ENCODE measurements around the gene TLCD5. TPM values are rescaled to one million over a fixed set of nuclear protein-coding genes. Genes with fewer than 3 reads are reported as not detected.

Gene TLCD5
- total RNA-seq, 3 donors from 2014 or later = 0.46 to 3.8 (median 0.51) TPM

GRCh38 chr11:120337355-120338106 is 12.4 kb downstream of the TLCD5 start:
- Histone ChIP-seq H3K4me3 (peak overlapping the region; percentile 62), H3K4me1 (ENCODE audit: low read depth) (peaks cover 36% of the 10 kb centered on the region), H3K9me3 (no peaks in the 10 kb centered on the region), H3K36me3 (ENCODE audit: low read depth) (no peaks in the 10 kb centered on the region)
- intact Hi-C loops (cut with DNase I, micrococcal nuclease) = loop anchor here in 1 of 2 donors (10.0 kb wide), 1 partner anchor 107 kb away; no protein-coding TSS in a partner anchor
- TF ChIP-seq CTCF (IDR thresholded peaks at IDR 0.05) = no peak
- ATAC-seq (no peak), DNase-seq (no peak)

- Histone ChIP-seq H3K4me1 (ENCODE audit: low read depth) (peaks cover 39% of the 10 kb centered on the region), H3K9me3 (no peaks in the 10 kb centered on the region), H3K4me3 (no peak overlapping the region), H3K36me3 (ENCODE audit: low read depth) (no peaks in the 10 kb centered on the region)
- intact Hi-C loops (cut with DNase I, micrococcal nuclease) = loop anchor here in 1 of 2 donors (10.0 kb wide), 1 partner anchor 106 kb away; no protein-coding TSS in a partner anchor
- no peak for ATAC-seq
- TF ChIP-seq CTCF (IDR thresholded peaks at IDR 0.05) = no peak
- DNase-seq = no peak
Measured at GRCh38 chr11:120338107-120338933, 13.2 kb downstream of the TLCD5 start.

GRCh38 chr11:120339394-120339890 is 14.3 kb downstream of the TLCD5 start:
- no peak for TF ChIP-seq CTCF (IDR thresholded peaks at IDR 0.05)
- intact Hi-C loops (cut with DNase I, micrococcal nuclease) = loop anchor here in 1 of 2 donors (10.0 kb wide), 1 partner anchor 105 kb away; no protein-coding TSS in a partner anchor

GRCh38 chr11:120340529-120340928 is 15.4 kb downstream of the TLCD5 start:
- no peaks in the 10 kb centered on the region for H3K9me3 ChIP-seq
- intact Hi-C loops (cut with DNase I, micrococcal nuclease) = loop anchor here in 1 of 2 donors (10.0 kb wide), 1 partner anchor 54 kb away; no protein-coding TSS in a partner anchor
- H3K4me3 ChIP-seq = no peak overlapping the region
- DNase-seq (no peak), ATAC-seq (no peak)
- peaks cover 53% of the 10 kb centered on the region for H3K4me1 ChIP-seq (ENCODE audit: low read depth)
- H3K36me3 ChIP-seq (ENCODE audit: low read depth) = no peaks in the 10 kb centered on the region
- TF ChIP-seq CTCF (IDR thresholded peaks at IDR 0.05) = no peak

More at GRCh38 chr11:120339394-120339890, 14.3 kb downstream of the TLCD5 start:
- no peaks in the 10 kb centered on the region for H3K9me3 ChIP-seq
- H3K4me3 ChIP-seq = no peak overlapping the region
- H3K36me3 ChIP-seq (ENCODE audit: low read depth) = no peaks in the 10 kb centered on the region
- DNase-seq (peak in 1 of 3 donors; percentile 54), ATAC-seq (peak; percentile 23)
- peaks cover 50% of the 10 kb centered on the region for H3K4me1 ChIP-seq (ENCODE audit: low read depth)

- Histone ChIP-seq H3K36me3 (ENCODE audit: low read depth) (no peaks in the 10 kb centered on the region), H3K4me3 (no peak overlapping the region), H3K4me1 (ENCODE audit: low read depth) (peaks cover 57% of the 10 kb centered on the region), H3K9me3 (no peaks in the 10 kb centered on the region)
- no peak for TF ChIP-seq CTCF (IDR thresholded peaks at IDR 0.05)
- intact Hi-C loops (cut with DNase I, micrococcal nuclease) = loop anchor here in 1 of 2 donors (10.0 kb wide), 1 partner anchor 53 kb away; no protein-coding TSS in a partner anchor
- no peak for DNase-seq
- no peak for ATAC-seq
Measured at GRCh38 chr11:120342226-120342625, 17.1 kb downstream of the TLCD5 start.

Measured in mucosa of descending colon (tissue), 3 donors.